Measurements from ENCODE around the gene LDLRAP1. TPM values are rescaled to one million over a fixed set of nuclear protein-coding genes. Genes with fewer than 3 reads are reported as not detected.

Gene LDLRAP1
- total RNA-seq, 2 donors from 2014 or later = 13.9 to 14.5 TPM

DNA sequence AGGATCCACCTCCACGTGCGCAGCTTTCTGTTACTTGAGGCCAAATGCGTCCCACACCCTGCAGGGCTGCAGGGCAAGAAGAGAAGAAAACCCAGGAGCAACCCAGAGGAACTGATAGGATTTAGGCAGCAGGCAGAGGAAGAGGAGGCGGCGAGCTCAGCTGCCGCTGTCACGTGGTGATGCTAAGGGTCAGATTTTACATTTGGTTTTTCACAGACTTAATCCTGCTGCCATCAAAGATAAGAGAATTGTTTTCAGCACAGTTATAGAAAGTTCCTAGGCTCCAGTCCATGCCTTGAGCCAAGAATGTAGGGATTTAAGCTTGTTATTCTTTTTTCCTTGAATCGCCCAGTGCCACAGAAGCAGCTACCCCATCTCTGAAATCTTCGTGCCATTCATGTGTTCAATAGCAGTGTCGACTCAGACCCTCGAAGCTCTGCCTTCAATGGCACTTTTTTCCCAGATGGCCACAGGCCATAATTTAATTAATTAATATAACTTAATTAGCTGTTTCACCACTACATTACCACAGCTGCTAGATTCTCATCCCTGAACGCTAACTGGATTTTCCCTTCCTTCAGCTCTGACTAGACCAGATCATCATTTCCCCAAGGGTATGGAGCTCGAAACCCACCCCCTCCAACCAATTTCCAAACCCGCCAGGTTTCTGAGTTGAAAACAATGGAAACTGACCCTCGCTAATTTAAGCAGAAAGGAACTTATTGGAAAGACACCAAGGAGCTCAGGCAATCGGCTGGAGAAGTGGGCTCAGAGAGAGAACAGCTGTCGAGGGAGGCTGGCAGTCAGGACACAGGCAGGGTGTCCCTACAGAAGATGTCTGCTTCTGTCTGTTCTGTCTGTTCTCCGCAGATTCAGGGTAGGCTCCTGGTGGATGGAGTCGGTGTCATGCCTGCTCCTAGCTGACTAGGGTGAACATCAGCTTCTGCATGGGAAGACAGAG is 36.2 kb downstream of the LDLRAP1 start:
- no peak overlapping the region for H3K27ac Mint-ChIP-seq
- H3K9ac ChIP-seq (ENCODE audit: extremely low read depth, low read length, poor library complexity, severe bottlenecking) = no peak overlapping the region
- DNase-seq = peak; percentile 44
- no peak overlapping the region for H3K4me3 Mint-ChIP-seq
- no peaks in the 10 kb centered on the region for H3K4me1 Mint-ChIP-seq
- no peaks in the 10 kb centered on the region for H3K36me3 Mint-ChIP-seq (ENCODE audit: low read depth)
- no peak overlapping the region for H3K4me3 ChIP-seq (ENCODE audit: low read length)
- 90 to 92% methylated on average over 14 to 19 of the region's 19 CpGs for WGBS, 2 experiments (ENCODE audit: insufficient coverage in 1 of 2, insufficient read length in 1 of 2)
- peaks cover 7% of the 10 kb centered on the region for H3K27me3 Mint-ChIP-seq (ENCODE audit: insufficient read depth)
- TF ChIP-seq, protein P1, sequence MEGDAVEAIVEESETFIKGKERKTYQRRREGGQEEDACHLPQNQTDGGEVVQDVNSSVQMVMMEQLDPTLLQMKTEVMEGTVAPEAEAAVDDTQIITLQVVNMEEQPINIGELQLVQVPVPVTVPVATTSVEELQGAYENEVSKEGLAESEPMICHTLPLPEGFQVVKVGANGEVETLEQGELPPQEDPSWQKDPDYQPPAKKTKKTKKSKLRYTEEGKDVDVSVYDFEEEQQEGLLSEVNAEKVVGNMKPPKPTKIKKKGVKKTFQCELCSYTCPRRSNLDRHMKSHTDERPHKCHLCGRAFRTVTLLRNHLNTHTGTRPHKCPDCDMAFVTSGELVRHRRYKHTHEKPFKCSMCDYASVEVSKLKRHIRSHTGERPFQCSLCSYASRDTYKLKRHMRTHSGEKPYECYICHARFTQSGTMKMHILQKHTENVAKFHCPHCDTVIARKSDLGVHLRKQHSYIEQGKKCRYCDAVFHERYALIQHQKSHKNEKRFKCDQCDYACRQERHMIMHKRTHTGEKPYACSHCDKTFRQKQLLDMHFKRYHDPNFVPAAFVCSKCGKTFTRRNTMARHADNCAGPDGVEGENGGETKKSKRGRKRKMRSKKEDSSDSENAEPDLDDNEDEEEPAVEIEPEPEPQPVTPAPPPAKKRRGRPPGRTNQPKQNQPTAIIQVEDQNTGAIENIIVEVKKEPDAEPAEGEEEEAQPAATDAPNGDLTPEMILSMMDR (conservative IDR thresholded peaks at IDR 0.05) = no peak
- no peaks in the 10 kb centered on the region for H3K27me3 ChIP-seq (ENCODE audit: control insufficient read depth, insufficient read depth, low read length, poor library complexity, severe bottlenecking)
- H3K9me3 ChIP-seq (ENCODE audit: control insufficient read depth, low read length) = no peaks in the 10 kb centered on the region
- no peaks in the 10 kb centered on the region for H3K36me3 ChIP-seq (ENCODE audit: control insufficient read depth, insufficient read depth, low read length)
- no peaks in the 10 kb centered on the region for H3K4me1 ChIP-seq (ENCODE audit: control insufficient read depth, insufficient read depth, low read length)
- no peak overlapping the region for H3K27ac ChIP-seq (ENCODE audit: low read depth, low read length)
- H3K9me3 Mint-ChIP-seq = peaks cover 4% of the 10 kb centered on the region

DNA sequence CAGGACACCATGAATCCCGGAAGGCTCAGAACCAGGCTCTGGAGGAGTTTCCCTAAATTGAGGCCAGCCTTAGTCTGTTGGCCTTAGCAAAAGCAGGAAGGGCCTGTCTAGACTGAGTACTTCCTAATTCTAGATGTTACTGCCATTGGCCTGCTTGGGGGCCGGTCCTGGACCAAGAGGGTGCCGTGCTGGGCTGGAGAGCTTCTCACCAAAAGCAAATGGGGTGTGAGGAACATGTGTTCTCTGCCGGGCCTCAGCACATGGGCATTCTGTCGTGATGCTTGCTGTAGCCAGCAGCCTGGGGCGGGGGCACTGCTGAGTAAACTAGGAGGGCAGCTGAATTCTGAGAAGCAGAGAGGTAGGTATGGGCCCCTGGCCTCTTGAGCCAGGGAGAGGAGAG is 37.5 kb downstream of the LDLRAP1 start:
- H3K27me3 ChIP-seq (ENCODE audit: control insufficient read depth, insufficient read depth, low read length, poor library complexity, severe bottlenecking) = no peaks in the 10 kb centered on the region
- H3K9me3 ChIP-seq (ENCODE audit: control insufficient read depth, low read length) = no peaks in the 10 kb centered on the region
- no peak overlapping the region for H3K4me3 Mint-ChIP-seq
- no peak overlapping the region for H3K9ac ChIP-seq (ENCODE audit: extremely low read depth, low read length, poor library complexity, severe bottlenecking)
- H3K4me1 ChIP-seq (ENCODE audit: control insufficient read depth, insufficient read depth, low read length) = no peaks in the 10 kb centered on the region
- H3K4me1 Mint-ChIP-seq = no peaks in the 10 kb centered on the region
- no peak overlapping the region for H3K27ac ChIP-seq (ENCODE audit: low read depth, low read length)
- H3K9me3 Mint-ChIP-seq = peaks cover 4% of the 10 kb centered on the region
- no peak overlapping the region for H3K4me3 ChIP-seq (ENCODE audit: low read length)
- TF ChIP-seq, protein P1 (conservative IDR thresholded peaks at IDR 0.05) = peak; percentile 46
- peak; percentile 80 for DNase-seq
- no peak overlapping the region for H3K27ac Mint-ChIP-seq
- H3K36me3 Mint-ChIP-seq (ENCODE audit: low read depth) = no peaks in the 10 kb centered on the region
- H3K36me3 ChIP-seq (ENCODE audit: control insufficient read depth, insufficient read depth, low read length) = no peaks in the 10 kb centered on the region
- H3K27me3 Mint-ChIP-seq (ENCODE audit: insufficient read depth) = peaks cover 7% of the 10 kb centered on the region
- 79 to 82% methylated on average over 6 of the region's 6 CpGs for WGBS, 2 experiments (ENCODE audit: insufficient coverage in 1 of 2, insufficient read length in 1 of 2)

DNA sequence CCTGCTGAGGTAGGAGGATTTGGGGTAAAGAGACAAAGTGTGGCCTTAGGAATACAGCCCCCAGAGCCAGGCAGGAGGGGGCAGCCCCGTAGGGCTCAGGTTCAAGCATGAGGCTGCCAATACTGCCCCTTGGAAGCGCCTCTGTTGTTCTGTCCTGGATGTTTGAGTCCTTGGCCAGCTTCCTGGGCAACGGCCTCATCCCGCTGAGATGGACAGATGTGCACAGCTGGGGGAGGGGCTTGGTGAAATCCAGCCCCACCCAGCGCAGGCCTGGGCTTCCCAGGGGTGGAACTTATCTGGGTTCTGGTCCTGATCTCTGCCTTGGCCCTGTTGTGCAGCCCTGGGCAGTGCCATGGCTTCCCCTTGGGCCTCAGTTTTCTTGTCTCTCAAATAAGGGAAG is 38.4 kb downstream of the LDLRAP1 start:
- peaks cover 4% of the 10 kb centered on the region for H3K9me3 Mint-ChIP-seq
- no peaks in the 10 kb centered on the region for H3K4me1 Mint-ChIP-seq
- Histone ChIP-seq H3K36me3 (ENCODE audit: control insufficient read depth, insufficient read depth, low read length) (no peaks in the 10 kb centered on the region), H3K4me1 (ENCODE audit: control insufficient read depth, insufficient read depth, low read length) (no peaks in the 10 kb centered on the region), H3K27ac (ENCODE audit: low read depth, low read length) (no peak overlapping the region), H3K9ac (ENCODE audit: extremely low read depth, low read length, poor library complexity, severe bottlenecking) (no peak overlapping the region), H3K27me3 (ENCODE audit: control insufficient read depth, insufficient read depth, low read length, poor library complexity, severe bottlenecking) (no peaks in the 10 kb centered on the region), H3K9me3 (ENCODE audit: control insufficient read depth, low read length) (no peaks in the 10 kb centered on the region), H3K4me3 (ENCODE audit: low read length) (no peak overlapping the region)
- H3K27ac Mint-ChIP-seq = no peak overlapping the region
- no peaks in the 10 kb centered on the region for H3K36me3 Mint-ChIP-seq (ENCODE audit: low read depth)
- 93 to 95% methylated on average over 2 to 5 of the region's 5 CpGs for WGBS, 2 experiments (ENCODE audit: insufficient coverage in 1 of 2, insufficient read length in 1 of 2)
- TF ChIP-seq, protein P1 (conservative IDR thresholded peaks at IDR 0.05) = no peak
- peak; percentile 39 for DNase-seq
- H3K4me3 Mint-ChIP-seq = no peak overlapping the region
- H3K27me3 Mint-ChIP-seq (ENCODE audit: insufficient read depth) = peaks cover 7% of the 10 kb centered on the region
